ENCODE data around the gene NUP107.

DNA sequence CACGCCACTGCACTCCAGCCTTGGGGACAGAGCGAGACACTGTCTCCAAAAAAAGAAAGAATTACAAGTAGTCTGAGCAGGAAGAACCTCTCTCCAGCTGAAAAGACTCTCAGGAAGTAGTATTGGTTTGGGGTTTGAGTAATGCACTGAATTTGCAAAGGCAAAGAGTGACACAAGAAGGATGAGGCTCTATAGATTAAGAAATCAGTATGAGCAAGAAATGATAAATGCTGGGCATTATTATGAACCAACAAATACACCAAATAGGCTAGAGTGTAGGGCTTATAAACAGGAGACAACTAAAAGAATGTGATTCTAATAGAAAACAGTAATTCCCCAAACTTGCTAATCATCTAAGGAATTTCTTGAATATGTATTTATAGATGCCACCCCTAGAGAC, 56.6 kb downstream of the NUP107 start:
- TF ChIP-seq, protein P1, sequence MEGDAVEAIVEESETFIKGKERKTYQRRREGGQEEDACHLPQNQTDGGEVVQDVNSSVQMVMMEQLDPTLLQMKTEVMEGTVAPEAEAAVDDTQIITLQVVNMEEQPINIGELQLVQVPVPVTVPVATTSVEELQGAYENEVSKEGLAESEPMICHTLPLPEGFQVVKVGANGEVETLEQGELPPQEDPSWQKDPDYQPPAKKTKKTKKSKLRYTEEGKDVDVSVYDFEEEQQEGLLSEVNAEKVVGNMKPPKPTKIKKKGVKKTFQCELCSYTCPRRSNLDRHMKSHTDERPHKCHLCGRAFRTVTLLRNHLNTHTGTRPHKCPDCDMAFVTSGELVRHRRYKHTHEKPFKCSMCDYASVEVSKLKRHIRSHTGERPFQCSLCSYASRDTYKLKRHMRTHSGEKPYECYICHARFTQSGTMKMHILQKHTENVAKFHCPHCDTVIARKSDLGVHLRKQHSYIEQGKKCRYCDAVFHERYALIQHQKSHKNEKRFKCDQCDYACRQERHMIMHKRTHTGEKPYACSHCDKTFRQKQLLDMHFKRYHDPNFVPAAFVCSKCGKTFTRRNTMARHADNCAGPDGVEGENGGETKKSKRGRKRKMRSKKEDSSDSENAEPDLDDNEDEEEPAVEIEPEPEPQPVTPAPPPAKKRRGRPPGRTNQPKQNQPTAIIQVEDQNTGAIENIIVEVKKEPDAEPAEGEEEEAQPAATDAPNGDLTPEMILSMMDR (IDR thresholded peaks at IDR 0.05; ENCODE audit: low read length): no peak
- no peak for TF ChIP-seq EZH2 (optimal IDR thresholded peaks at IDR 0.05; ENCODE audit: low read depth, low read length)

Data from MM.1S (cell line).